ENCODE results near the gene METTL13.
A peak's percentile ranks its signal among the peaks of the same experiment; 100 is the strongest.

Gene METTL13, protein sequence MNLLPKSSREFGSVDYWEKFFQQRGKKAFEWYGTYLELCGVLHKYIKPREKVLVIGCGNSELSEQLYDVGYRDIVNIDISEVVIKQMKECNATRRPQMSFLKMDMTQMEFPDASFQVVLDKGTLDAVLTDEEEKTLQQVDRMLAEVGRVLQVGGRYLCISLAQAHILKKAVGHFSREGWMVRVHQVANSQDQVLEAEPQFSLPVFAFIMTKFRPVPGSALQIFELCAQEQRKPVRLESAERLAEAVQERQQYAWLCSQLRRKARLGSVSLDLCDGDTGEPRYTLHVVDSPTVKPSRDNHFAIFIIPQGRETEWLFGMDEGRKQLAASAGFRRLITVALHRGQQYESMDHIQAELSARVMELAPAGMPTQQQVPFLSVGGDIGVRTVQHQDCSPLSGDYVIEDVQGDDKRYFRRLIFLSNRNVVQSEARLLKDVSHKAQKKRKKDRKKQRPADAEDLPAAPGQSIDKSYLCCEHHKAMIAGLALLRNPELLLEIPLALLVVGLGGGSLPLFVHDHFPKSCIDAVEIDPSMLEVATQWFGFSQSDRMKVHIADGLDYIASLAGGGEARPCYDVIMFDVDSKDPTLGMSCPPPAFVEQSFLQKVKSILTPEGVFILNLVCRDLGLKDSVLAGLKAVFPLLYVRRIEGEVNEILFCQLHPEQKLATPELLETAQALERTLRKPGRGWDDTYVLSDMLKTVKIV

DNA sequence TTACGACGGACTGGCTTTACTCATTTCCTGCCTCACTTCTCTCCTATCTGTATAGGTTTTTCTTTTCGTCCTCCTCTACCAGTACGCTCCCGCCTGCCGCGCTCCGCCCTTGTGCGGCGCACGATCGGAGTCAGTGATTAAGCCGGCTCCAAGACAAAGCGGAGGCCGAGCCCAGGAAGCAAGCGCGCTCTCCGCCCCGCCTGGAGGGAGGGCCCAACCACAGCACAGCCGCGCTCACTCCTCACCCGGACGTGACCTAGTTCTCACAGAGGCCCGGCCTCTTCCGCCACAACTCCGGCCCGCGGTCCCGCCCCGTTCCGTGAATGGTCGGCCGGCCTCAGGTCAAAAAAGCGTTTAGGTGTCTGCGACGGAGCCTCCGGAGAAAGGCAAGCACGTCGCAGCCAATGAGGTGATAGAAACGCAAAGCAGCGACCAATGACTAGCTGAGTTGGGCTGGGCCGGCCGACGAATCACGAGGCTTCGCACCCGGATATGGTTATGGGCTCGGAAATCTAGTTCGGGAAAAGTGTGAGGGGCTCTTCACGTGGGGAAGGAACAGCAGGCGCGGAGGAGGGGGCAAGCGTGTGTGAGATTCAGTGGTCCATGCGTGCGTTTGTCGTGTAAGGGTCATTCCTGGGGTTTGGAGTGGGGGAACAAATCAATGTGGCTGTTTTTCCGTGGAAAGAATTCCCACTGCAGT is at the start of gene METTL13:
METTL13 (plus strand) TSS at position 485 of the 700 bp plus-strand sequence. CDS start 308 bp downstream, outside the sequence.
- H3K27me3 ChIP-seq (ENCODE audit: insufficient read depth, low read length): no peaks in the 10 kb centered on the region
- no peaks in the 10 kb centered on the region for H3K9me3 ChIP-seq (ENCODE audit: low read length)
- peaks cover 29% of the 10 kb centered on the region for H3K36me3 ChIP-seq (ENCODE audit: insufficient read depth, low read length)
- H2AFZ ChIP-seq (ENCODE audit: low read depth, low read length): peak within 1 kb of the TSS; percentile 68
- H3K4me3 ChIP-seq (ENCODE audit: low read length): peak within 1 kb of the TSS; percentile 87
- peaks cover 16% of the 10 kb centered on the region for H3K4me1 ChIP-seq (ENCODE audit: insufficient read depth, low read length)

DNA sequence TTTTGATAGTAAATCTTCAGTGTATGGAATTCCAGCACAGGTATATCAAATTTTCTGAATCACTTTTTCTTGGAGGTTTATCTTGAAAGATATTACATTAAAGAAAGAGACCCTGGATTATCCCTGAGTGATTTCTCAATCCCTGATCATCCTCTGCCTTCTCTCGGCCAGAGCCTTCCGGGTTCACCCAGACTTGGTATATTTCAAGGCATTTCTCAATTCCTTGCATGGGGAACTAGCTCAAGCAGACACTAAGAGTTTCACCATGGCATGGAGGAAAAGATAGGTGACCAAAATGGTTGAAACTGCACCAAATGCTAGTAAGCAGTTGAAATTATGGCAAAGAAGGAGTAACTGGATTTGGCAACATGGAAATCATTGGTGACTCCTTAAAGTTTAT is 45.3 kb upstream of the METTL13 start:
- H3K27me3 ChIP-seq (ENCODE audit: insufficient read depth, low read length): no peaks in the 10 kb centered on the region
- H3K36me3 ChIP-seq (ENCODE audit: insufficient read depth, low read length): peaks cover 13% of the 10 kb centered on the region
- peaks cover 19% of the 10 kb centered on the region for H3K4me1 ChIP-seq (ENCODE audit: insufficient read depth, low read length)
- no peak overlapping the region for H2AFZ ChIP-seq (ENCODE audit: low read depth, low read length)
- no peak overlapping the region for H3K4me3 ChIP-seq (ENCODE audit: low read length)
- H3K9me3 ChIP-seq (ENCODE audit: low read length): no peaks in the 10 kb centered on the region

DNA sequence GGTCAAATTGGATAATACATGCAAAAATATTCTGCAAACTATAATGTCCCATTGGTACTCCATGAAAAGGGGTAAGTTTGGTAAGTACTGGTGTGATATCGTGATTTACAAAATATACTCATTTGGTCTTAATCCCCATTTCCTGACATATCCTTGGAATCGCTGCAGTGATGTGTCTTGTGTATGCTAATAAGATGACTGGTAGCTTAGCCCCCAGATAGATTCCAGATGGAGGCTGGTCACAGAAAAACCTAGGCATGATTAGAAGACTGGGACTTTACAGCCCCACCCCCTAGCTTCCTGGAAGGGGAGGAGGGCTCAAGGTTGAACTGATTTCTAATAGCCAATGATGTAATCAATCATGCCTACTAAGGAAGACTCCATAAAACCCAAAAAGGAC is 42.5 kb upstream of the METTL13 start:
- H2AFZ ChIP-seq (ENCODE audit: low read depth, low read length): no peak overlapping the region
- no peaks in the 10 kb centered on the region for H3K27me3 ChIP-seq (ENCODE audit: insufficient read depth, low read length)
- H3K4me3 ChIP-seq (ENCODE audit: low read length): no peak overlapping the region
- H3K9me3 ChIP-seq (ENCODE audit: low read length): no peaks in the 10 kb centered on the region
- H3K36me3 ChIP-seq (ENCODE audit: insufficient read depth, low read length): peaks cover 11% of the 10 kb centered on the region
- peaks cover 27% of the 10 kb centered on the region for H3K4me1 ChIP-seq (ENCODE audit: insufficient read depth, low read length)

DNA sequence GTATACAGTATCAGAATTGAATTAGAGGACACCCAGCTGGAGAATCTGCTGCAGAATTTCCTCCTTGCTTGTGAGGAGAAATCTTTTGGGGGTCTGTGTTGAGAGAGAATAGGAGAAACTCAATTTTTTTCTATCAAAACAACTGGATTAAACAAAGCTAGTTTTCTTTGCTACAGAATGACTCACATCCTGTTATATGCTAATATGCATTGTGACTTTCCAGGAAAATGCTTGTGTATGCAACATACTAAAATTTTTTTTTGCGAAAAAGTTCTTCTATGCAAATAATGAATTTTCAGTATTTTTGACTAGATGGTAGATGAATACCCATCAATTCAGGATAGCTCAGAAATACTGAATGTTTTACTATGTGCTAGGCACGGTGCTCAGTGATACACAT is 41.8 kb upstream of the METTL13 start:
- Histone ChIP-seq H2AFZ (ENCODE audit: low read depth, low read length) (no peak overlapping the region), H3K9me3 (ENCODE audit: low read length) (no peaks in the 10 kb centered on the region), H3K4me1 (ENCODE audit: insufficient read depth, low read length) (peaks cover 27% of the 10 kb centered on the region), H3K36me3 (ENCODE audit: insufficient read depth, low read length) (peaks cover 11% of the 10 kb centered on the region), H3K27me3 (ENCODE audit: insufficient read depth, low read length) (no peaks in the 10 kb centered on the region), H3K4me3 (ENCODE audit: low read length) (no peak overlapping the region)

DNA sequence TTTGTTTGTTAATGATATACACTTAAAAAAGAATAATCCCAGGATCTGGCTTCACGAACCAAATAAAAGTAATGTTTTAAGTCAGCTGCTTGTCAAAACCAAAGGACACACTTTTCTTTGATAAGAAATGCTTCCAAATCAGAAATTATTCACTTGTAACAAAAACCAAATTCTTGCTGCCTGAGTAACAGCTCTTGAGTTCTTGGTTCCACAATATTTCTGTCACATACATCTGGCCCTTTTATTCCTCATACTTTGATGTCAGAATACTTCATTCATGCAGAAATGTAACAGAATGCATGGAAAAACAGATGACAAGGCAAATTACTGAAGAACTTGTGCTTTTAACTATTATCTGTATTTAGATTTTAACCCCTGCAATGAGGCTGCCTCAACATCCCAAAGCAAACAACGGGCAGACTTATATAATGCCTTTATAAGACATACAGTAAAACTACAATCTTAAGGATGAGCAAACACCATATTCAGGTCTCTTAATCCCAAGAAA is 41.0 kb upstream of the METTL13 start:
- Histone ChIP-seq H3K9me3 (ENCODE audit: low read length) (no peaks in the 10 kb centered on the region), H3K4me1 (ENCODE audit: insufficient read depth, low read length) (peaks cover 27% of the 10 kb centered on the region), H2AFZ (ENCODE audit: low read depth, low read length) (peak overlapping the region; percentile 100), H3K27me3 (ENCODE audit: insufficient read depth, low read length) (no peaks in the 10 kb centered on the region), H3K36me3 (ENCODE audit: insufficient read depth, low read length) (peaks cover 9% of the 10 kb centered on the region), H3K4me3 (ENCODE audit: low read length) (peak overlapping the region; percentile 88)

DNA sequence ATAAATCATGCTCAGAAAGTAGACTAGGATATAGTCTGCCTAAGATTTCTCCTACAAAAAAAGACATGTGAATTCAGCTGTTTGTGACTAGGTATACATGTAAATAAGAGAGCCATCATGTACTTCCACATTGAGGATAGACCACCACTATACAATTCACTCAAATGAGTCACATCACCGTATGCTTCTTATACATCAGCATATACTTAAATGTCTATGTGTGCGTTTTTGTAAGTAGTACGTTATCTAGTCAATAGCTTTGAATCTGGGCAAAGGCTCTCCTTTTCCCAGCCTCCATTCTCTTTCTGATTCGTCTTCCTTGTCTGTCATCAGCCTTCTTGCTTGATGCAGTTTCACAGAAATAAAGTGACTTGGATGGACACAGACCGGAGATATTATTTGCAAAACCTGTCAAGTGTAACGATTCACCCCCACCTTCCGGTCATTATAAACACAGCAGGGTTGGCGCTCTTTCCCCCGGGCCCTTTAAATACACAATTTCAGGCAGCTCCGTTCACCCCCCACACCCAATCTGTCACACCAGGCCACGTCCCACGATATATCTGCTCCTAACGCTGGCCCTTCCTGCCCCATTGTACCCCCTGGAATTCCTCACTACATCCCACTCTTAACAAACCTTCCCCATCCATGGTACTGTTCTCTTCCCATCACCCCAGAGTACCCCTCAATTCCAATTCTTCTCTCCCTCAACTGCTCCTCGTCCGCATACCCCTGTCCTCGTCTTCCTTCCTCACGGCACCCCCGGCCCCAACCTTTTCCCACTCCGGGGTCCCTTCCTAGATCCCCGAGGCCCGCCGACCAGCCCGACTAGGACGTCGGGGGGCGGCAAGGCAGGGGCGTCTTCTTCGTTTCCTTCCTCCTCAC is 40.2 kb upstream of the METTL13 start:
- H2AFZ ChIP-seq (ENCODE audit: low read depth, low read length): peak overlapping the region; percentile 100
- H3K27me3 ChIP-seq (ENCODE audit: insufficient read depth, low read length): no peaks in the 10 kb centered on the region
- peaks cover 27% of the 10 kb centered on the region for H3K4me1 ChIP-seq (ENCODE audit: insufficient read depth, low read length)
- no peaks in the 10 kb centered on the region for H3K9me3 ChIP-seq (ENCODE audit: low read length)
- peak overlapping the region; percentile 88 for H3K4me3 ChIP-seq (ENCODE audit: low read length)
- H3K36me3 ChIP-seq (ENCODE audit: insufficient read depth, low read length): peaks cover 8% of the 10 kb centered on the region

DNA sequence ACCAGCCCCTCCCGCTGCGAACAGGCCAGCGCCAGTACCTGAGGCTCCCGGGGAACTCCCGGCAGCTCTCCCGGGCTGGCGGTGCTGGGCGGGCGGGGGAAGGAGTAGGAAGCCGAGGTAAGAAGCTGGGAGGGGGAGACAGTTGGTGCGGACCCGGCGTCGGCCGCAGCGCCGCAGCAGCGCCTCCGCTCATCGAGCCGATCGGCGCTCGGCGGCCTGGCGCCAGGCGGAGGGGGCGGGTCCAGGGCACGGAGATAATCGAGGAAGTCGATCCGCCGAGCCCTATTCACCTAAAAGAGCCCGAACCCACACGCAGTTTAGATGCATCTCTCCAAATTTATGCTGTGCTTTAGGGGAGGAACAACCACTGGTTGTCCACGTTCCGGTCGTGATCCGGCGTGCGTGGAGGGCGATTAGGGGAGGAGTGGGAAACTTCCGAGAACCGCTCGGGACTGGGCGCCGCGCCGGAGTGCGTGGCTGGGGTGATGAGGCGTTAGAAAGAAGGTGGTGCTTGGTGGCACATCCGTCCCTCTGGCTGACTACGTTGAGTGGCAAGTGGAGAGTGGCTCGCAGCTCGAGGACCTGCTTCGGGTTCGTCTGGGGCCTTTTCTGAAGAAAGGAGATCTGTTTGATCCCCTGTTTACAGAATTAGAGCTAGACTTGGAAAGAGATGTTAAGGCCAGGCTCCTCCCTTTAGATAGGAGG is 39.4 kb upstream of the METTL13 start, which contains the start of gene VAMP4:
VAMP4 (minus strand) TSS at position 194 of the 705 bp plus-strand sequence. CDS start 3,651 bp downstream, outside the sequence.
- H3K9me3 ChIP-seq (ENCODE audit: low read length): no peaks in the 10 kb centered on the region
- H3K4me3 ChIP-seq (ENCODE audit: low read length): peak within 1 kb of the TSS; percentile 88
- peak within 1 kb of the TSS; percentile 100 for H2AFZ ChIP-seq (ENCODE audit: low read depth, low read length)
- peaks cover 27% of the 10 kb centered on the region for H3K4me1 ChIP-seq (ENCODE audit: insufficient read depth, low read length)
- H3K36me3 ChIP-seq (ENCODE audit: insufficient read depth, low read length): peaks cover under 1% of the 10 kb centered on the region
- H3K27me3 ChIP-seq (ENCODE audit: insufficient read depth, low read length): no peaks in the 10 kb centered on the region

DNA sequence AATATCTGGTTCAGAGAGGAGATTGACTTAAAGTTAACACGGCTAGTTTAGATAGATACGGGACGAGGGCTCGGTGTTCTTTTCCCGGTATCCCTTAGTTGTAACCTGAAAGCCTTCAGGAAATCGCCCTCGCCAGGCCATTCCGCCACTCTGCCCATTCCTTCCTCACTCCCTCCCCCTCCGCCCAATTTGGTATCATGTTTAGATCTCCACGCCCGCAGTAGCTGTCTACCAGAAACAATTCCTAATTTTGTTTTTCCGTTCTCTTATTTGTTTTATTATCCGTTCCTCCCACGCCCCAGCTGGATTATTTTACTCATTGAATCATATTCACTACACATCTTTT is 38.9 kb upstream of the METTL13 start:
- Histone ChIP-seq H3K27me3 (ENCODE audit: insufficient read depth, low read length) (no peaks in the 10 kb centered on the region), H2AFZ (ENCODE audit: low read depth, low read length) (peak overlapping the region; percentile 100), H3K4me1 (ENCODE audit: insufficient read depth, low read length) (peaks cover 27% of the 10 kb centered on the region), H3K36me3 (ENCODE audit: insufficient read depth, low read length) (no peaks in the 10 kb centered on the region), H3K9me3 (ENCODE audit: low read length) (no peaks in the 10 kb centered on the region), H3K4me3 (ENCODE audit: low read length) (peak overlapping the region; percentile 88)

DNA sequence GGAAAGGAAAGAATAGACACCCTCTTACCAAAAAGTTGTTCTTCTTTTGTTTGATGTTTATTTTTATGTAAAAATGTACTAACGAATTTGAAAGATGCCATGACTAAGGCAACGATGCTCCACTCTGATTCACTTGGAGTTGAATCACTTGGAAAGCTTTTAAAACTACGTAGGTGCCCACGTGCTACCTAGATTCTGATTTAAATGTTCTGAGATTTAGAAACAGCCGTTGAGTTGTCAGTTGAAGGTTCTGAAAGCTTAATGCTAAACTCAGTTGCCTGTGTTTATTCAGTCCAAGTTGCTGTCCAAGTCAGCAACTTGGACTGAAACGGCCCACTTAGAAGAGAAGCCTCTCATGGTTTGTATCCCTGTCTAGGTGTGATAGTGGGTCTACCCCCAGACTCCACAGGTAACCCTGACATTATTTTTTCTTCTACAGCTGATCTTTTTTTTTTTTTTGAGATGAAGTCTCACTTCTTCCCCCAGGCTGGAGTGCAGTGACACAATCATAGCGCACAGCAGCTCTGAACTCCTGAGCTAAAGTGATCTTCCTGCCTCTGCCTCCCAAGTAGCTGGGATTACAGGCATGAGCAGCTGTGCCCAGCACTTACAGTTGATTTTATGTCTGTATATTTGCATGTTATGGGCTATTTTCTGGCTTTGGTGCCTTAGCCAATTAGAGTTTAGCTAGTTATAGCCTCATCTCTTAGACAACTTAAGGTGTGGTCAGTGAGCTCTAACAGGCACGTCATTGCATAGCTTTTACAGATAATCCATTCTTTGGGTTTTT is 38.2 kb upstream of the METTL13 start:
- Histone ChIP-seq H3K4me3 (ENCODE audit: low read length) (peak overlapping the region; percentile 88), H3K27me3 (ENCODE audit: insufficient read depth, low read length) (no peaks in the 10 kb centered on the region), H3K4me1 (ENCODE audit: insufficient read depth, low read length) (peaks cover 27% of the 10 kb centered on the region), H3K9me3 (ENCODE audit: low read length) (no peaks in the 10 kb centered on the region), H2AFZ (ENCODE audit: low read depth, low read length) (peak overlapping the region; percentile 100), H3K36me3 (ENCODE audit: insufficient read depth, low read length) (no peaks in the 10 kb centered on the region)

DNA sequence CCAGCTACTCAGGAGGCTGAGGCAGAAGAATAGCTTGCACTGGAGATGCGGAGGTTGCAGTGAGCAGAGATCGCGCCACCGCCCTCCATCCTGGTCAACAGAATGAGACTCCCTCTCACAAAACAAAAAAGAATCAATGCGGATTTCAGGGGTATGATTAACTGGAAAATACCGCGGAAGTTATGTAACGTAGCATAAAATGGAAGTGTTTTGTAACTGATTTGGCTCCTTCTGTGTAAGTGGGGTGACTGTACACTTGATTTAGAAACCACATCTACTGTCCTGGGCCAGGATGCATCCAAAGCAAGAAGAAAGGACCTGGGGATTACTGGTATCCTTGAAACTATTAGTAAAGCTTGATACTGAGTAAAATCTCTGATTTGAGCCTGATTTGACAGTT is 36.5 kb upstream of the METTL13 start:
- no peak overlapping the region for H2AFZ ChIP-seq (ENCODE audit: low read depth, low read length)
- H3K4me3 ChIP-seq (ENCODE audit: low read length): no peak overlapping the region
- H3K36me3 ChIP-seq (ENCODE audit: insufficient read depth, low read length): no peaks in the 10 kb centered on the region
- H3K27me3 ChIP-seq (ENCODE audit: insufficient read depth, low read length): no peaks in the 10 kb centered on the region
- peaks cover 20% of the 10 kb centered on the region for H3K4me1 ChIP-seq (ENCODE audit: insufficient read depth, low read length)
- H3K9me3 ChIP-seq (ENCODE audit: low read length): no peaks in the 10 kb centered on the region

DNA sequence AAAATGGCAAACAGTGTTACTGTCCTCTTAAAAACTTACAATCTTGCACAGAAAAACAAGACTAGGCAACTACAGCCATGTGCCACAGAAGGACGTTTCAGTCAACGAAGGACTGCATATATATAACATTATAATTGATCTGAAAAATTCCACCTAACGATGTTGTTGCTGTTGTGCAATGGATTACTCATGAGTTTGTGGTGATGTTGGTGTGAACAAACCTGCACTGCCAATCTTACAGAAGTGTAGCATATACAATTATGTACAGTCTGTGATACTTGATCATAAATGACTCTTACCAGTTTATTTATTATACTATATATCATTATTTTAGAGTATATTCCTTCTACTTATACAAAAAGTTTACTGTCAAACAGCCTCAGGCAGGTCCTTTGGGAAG is 32.8 kb upstream of the METTL13 start:
- no peak overlapping the region for H3K4me3 ChIP-seq (ENCODE audit: low read length)
- no peaks in the 10 kb centered on the region for H3K9me3 ChIP-seq (ENCODE audit: low read length)
- peaks cover under 1% of the 10 kb centered on the region for H3K4me1 ChIP-seq (ENCODE audit: insufficient read depth, low read length)
- no peak overlapping the region for H2AFZ ChIP-seq (ENCODE audit: low read depth, low read length)
- H3K27me3 ChIP-seq (ENCODE audit: insufficient read depth, low read length): no peaks in the 10 kb centered on the region
- no peaks in the 10 kb centered on the region for H3K36me3 ChIP-seq (ENCODE audit: insufficient read depth, low read length)

Measured in neuron (in vitro differentiated cells).